ENCODE data around the gene METTL5. TPM values are rescaled to one million over a fixed set of nuclear protein-coding genes. Genes with fewer than 3 reads are reported as not detected.
A peak's percentile ranks its signal among the peaks of the same experiment; 100 is the strongest.

Gene METTL5
- total and polyA plus RNA-seq, 9 of the 15 experiments (the other 6 are each of a cell fraction or from before 2014, with no cell fraction given): 149 to 471 (median 224) TPM

DNA sequence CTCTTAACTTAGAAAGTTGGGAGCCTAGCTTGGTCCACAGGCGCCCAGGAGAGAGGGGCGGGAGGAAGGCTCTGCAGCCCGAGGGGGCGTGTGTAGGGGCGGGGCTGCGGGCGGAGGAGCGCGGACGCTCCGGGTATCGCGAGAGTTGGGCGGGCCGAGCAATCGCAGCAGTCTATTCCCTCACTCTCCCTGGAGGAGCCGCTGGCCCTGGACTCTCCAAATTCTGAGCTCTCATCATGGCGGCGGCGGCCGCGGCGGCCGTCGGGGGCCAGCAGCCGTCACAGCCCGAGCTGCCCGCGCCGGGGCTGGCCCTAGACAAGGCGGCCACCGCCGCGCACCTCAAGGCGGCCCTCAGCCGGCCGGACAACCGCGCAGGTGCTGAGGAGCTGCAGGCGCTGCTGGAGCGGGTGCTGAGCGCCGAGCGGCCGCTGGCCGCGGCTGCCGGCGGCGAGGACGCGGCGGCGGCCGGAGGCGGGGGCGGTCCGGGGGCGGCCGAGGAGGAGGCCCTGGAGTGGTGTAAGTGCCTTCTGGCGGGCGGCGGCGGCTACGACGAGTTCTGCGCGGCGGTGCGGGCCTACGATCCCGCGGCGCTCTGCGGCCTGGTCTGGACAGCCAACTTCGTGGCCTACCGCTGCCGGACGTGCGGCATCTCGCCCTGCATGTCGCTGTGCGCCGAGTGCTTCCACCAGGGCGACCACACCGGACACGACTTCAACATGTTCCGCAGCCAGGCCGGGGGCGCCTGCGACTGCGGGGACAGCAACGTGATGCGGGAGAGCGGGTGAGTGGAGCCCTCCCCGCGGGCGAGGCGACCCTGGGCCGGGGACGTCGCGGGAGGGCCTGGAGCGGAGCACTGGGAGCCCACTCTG is 2.8 kb upstream of the METTL5 start, which contains the start of gene UBR3 (continued):
- peak; percentile 90 for TF ChIP-seq RB1 (IDR thresholded peaks at IDR 0.05; ENCODE audit: low read depth)
- TF ChIP-seq STAT5B (CRISPR knock-in tag; IDR thresholded peaks at IDR 0.05): no peak
- peak; percentile 76; the same call in 1 of the 2 replicates for TF ChIP-seq PML (IDR thresholded peaks at IDR 0.05; ENCODE audit: low read length)
- TF ChIP-seq, protein P1, sequence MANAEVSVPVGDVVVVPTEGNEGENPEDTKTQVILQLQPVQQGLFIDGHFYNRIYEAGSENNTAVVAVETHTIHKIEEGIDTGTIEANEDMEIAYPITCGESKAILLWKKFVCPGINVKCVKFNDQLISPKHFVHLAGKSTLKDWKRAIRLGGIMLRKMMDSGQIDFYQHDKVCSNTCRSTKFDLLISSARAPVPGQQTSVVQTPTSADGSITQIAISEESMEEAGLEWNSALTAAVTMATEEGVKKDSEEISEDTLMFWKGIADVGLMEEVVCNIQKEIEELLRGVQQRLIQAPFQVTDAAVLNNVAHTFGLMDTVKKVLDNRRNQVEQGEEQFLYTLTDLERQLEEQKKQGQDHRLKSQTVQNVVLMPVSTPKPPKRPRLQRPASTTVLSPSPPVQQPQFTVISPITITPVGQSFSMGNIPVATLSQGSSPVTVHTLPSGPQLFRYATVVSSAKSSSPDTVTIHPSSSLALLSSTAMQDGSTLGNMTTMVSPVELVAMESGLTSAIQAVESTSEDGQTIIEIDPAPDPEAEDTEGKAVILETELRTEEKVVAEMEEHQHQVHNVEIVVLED (CRISPR knock-in tag; IDR thresholded peaks at IDR 0.05): 0 out of 2 replicates have a peak, but pooled peaks have one; percentile 6
- peak; percentile 76 for TF ChIP-seq KLF13 (tag; IDR thresholded peaks at IDR 0.05; ENCODE audit: borderline replicate concordance, low read depth)
- no peak for TF ChIP-seq YBX1 (IDR thresholded peaks at IDR 0.05)
- TF ChIP-seq, protein P2, sequence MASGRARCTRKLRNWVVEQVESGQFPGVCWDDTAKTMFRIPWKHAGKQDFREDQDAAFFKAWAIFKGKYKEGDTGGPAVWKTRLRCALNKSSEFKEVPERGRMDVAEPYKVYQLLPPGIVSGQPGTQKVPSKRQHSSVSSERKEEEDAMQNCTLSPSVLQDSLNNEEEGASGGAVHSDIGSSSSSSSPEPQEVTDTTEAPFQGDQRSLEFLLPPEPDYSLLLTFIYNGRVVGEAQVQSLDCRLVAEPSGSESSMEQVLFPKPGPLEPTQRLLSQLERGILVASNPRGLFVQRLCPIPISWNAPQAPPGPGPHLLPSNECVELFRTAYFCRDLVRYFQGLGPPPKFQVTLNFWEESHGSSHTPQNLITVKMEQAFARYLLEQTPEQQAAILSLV (tag; IDR thresholded peaks at IDR 0.05): no peak
- no peak for TF ChIP-seq ZNF696 (CRISPR knock-in tag; conservative IDR thresholded peaks at IDR 0.05)
- TF ChIP-seq POLR3A (IDR thresholded peaks at IDR 0.05; ENCODE audit: borderline replicate concordance, extremely low read depth, insufficient read depth, insufficient read length): no peak
- TF ChIP-seq NR3C1 (CRISPR knock-in tag; IDR thresholded peaks at IDR 0.05): 0 out of 2 replicates have a peak, but pooled peaks have one; percentile 47
- 0 out of 2 replicates have a peak, but pooled peaks have one; percentile 31 for TF ChIP-seq TCF7 (IDR thresholded peaks at IDR 0.05; ENCODE audit: borderline replicate concordance)
- TF ChIP-seq CBFB (CRISPR knock-in tag; IDR thresholded peaks at IDR 0.05): no peak
- TF ChIP-seq, protein P3, sequence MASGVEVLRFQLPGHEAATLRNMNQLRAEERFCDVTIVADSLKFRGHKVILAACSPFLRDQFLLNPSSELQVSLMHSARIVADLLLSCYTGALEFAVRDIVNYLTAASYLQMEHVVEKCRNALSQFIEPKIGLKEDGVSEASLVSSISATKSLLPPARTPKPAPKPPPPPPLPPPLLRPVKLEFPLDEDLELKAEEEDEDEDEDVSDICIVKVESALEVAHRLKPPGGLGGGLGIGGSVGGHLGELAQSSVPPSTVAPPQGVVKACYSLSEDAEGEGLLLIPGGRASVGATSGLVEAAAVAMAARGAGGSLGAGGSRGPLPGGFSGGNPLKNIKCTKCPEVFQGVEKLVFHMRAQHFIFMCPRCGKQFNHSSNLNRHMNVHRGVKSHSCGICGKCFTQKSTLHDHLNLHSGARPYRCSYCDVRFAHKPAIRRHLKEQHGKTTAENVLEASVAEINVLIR (CRISPR knock-in tag; IDR thresholded peaks at IDR 0.05): no peak
- TF ChIP-seq, protein P4, sequence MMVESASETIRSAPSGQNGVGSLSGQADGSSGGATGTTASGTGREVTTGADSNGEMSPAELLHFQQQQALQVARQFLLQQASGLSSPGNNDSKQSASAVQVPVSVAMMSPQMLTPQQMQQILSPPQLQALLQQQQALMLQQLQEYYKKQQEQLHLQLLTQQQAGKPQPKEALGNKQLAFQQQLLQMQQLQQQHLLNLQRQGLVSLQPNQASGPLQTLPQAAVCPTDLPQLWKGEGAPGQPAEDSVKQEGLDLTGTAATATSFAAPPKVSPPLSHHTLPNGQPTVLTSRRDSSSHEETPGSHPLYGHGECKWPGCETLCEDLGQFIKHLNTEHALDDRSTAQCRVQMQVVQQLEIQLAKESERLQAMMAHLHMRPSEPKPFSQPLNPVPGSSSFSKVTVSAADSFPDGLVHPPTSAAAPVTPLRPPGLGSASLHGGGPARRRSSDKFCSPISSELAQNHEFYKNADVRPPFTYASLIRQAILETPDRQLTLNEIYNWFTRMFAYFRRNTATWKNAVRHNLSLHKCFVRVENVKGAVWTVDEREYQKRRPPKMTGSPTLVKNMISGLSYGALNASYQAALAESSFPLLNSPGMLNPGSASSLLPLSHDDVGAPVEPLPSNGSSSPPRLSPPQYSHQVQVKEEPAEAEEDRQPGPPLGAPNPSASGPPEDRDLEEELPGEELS (CRISPR knock-in tag; IDR thresholded peaks at IDR 0.05; ENCODE audit: borderline replicate concordance): no peak; the same call in 1 of the 2 replicates

Data from K562 (cell line).